Measurements from ENCODE around the gene PWWP2B.

- TF ChIP-seq ELF4 (IDR thresholded peaks at IDR 0.05) (no peak), HDGF (IDR thresholded peaks at IDR 0.05; ENCODE audit: borderline replicate concordance) (no peak), NFRKB (IDR thresholded peaks at IDR 0.05) (no peak), SP1 (IDR thresholded peaks at IDR 0.05) (no peak), PKNOX1 (IDR thresholded peaks at IDR 0.05) (no peak), FOXA1 (IDR thresholded peaks at IDR 0.05) (no peak), BHLHE40 (IDR thresholded peaks at IDR 0.05; ENCODE audit: borderline replicate concordance) (no peak), LEF1 (IDR thresholded peaks at IDR 0.05; ENCODE audit: borderline replicate concordance) (no peak), TARDBP (IDR thresholded peaks at IDR 0.05) (no peak), FOXM1 (IDR thresholded peaks at IDR 0.05; ENCODE audit: borderline replicate concordance) (no peak), SUZ12 (IDR thresholded peaks at IDR 0.05) (no peak), FOXK2 (IDR thresholded peaks at IDR 0.05) (no peak)
Measured at GRCh38 chr10:132395704-132396493, 1.1 kb upstream of the PWWP2B start.

Measured in HEK293T (cell line).